Smooth muscle cell (in vitro differentiated cells): ENCODE data around the gene PPP1R13L. TPM values are rescaled to one million over a fixed set of nuclear protein-coding genes. Genes with fewer than 3 reads are reported as not detected.
A peak's percentile ranks its signal among the peaks of the same experiment; 100 is the strongest.
"Not testable (repeated sequence)": the region's sequence is repeated elsewhere in the genome, so short reads cannot be mapped to it uniquely, and the experiment has no call there.

Experiments used
- DNase-seq: peaks from one replicate; lab custom pipeline; 2025; ENCODE audit not compliant: unreplicated experiment; lab: John Stamatoyannopoulos, UW
- H2AFZ ChIP-seq: fragments of 200-600 bp; sonication (generic); 2 replicates; pipeline ENCODE4 v1.6.0; 2016; ENCODE audit warnings: antibody characterized with exemption, low read depth, mild to moderate bottlenecking
- H3F3A ChIP-seq: fragments of 200-600 bp; sonication (generic); 2 replicates; pipeline ENCODE4 v1.6.0; 2017; ENCODE audit warnings: antibody characterized with exemption, low read depth
- H3K27ac ChIP-seq: fragments of 200-600 bp; sonication (generic); 2 replicates; pipeline ENCODE4 v1.5.1; 2016; ENCODE audit warnings: low read depth, mild to moderate bottlenecking
- H3K27me3 ChIP-seq: fragments of 200-600 bp; sonication (generic); 2 replicates; pipeline ENCODE4 v1.6.1; 2016; ENCODE audit warnings: low read depth, mild to moderate bottlenecking
- H3K36me3 ChIP-seq: fragments of 200-600 bp; sonication (generic); 2 replicates; pipeline ENCODE4 v1.5.1; 2016; ENCODE audit warnings: low read depth
- H3K4me1 ChIP-seq: fragments of 200-600 bp; sonication (generic); 2 replicates; pipeline ENCODE4 v1.5.1; 2016; ENCODE audit warnings: low read depth
- H3K4me2 ChIP-seq: fragments of 200-600 bp; sonication (generic); 2 replicates; pipeline ENCODE4 v1.6.0; 2016; ENCODE audit warnings: mild to moderate bottlenecking
- H3K4me3 ChIP-seq: fragments of 200-600 bp; sonication (generic); 2 replicates; pipeline ENCODE4 v1.5.1; 2016; ENCODE audit warnings: mild to moderate bottlenecking
- H3K79me2 ChIP-seq: fragments of 200-600 bp; sonication (generic); 2 replicates; pipeline ENCODE4 v1.6.0; 2016; ENCODE audit warnings: low read depth, mild to moderate bottlenecking
- H3K9ac ChIP-seq: fragments of 200-600 bp; sonication (generic); 2 replicates; pipeline ENCODE4 v1.6.0; 2016; ENCODE audit warnings: low read depth
- H3K9me3 ChIP-seq: fragments of 200-600 bp; sonication (generic); replicated peaks from 2 replicates; pipeline ENCODE4 v1.5.1; 2016; ENCODE audit warnings: low read depth
- H4K20me1 ChIP-seq: fragments of 200-600 bp; sonication (generic); 2 replicates; pipeline ENCODE4 v1.6.0; 2016; ENCODE audit warnings: low read depth
- CTCF ChIP-seq: fragments of 200-600 bp; sonication (generic); IDR thresholded peaks from 2 replicates; pipeline ENCODE4 v1.5.1; 2017; ENCODE audit warnings: borderline replicate concordance, mild to moderate bottlenecking, antibody characterized with exemption; ENCODE audit not compliant: insufficient read depth, poor library complexity, severe bottlenecking
- WGBS: methylation state at CpG from one replicate; pipeline ENCODE4 v1.1.7; 2016; ENCODE audit warnings: low lambda C conversion rate; 5-methylcytosine and 5-hydroxymethylcytosine counted together
- polyA plus RNA-seq: library from polyadenylated mRNA; unstranded; fragments of >200 nt; fragmentation: Nextera tagmentation; extraction: Ambion mirVana; gene quantifications from 2 replicates; pipeline ENCODE4 v1.2.1, GENCODE V29; 2016
- total RNA-seq: library from RNA; depleted of rRNA; stranded (reverse); fragments of >200 nt; gene quantifications from 2 replicates; pipeline ENCODE4 v1.2.3, GENCODE V29; 2014

PPP1R13L gene
- total and polyA plus RNA-seq, 2 experiments from 2014 or later = 28.1 to 66.4 TPM

GRCh38 chr19:45408830-45409556 is 4.1 kb upstream of the PPP1R13L start:
- Histone ChIP-seq H3K4me2 (no peak overlapping the region), H3K27me3 (no peaks in the 10 kb centered on the region), H3K36me3 (no peaks in the 10 kb centered on the region), H3K9me3 (no peaks in the 10 kb centered on the region), H3K4me3 (no peak overlapping the region), H4K20me1 (peaks cover 1% of the 10 kb centered on the region), H3K4me1 (peaks cover 6% of the 10 kb centered on the region), H3F3A (no peaks in the 10 kb centered on the region), H3K79me2 (no peaks in the 10 kb centered on the region), H3K9ac (no peak overlapping the region), H3K27ac (no peak overlapping the region), H2AFZ (no peak overlapping the region)
- no peak for DNase-seq
- TF ChIP-seq CTCF = no peak
- 94% methylated on average over 15 of the region's 15 CpGs for WGBS

- H3K4me3 ChIP-seq = no peak overlapping the region
- no peaks in the 10 kb centered on the region for H3K36me3 ChIP-seq
- DNase-seq = no peak
- no peaks in the 10 kb centered on the region for H3K27me3 ChIP-seq
- no peak overlapping the region for H2AFZ ChIP-seq
- H3F3A ChIP-seq = peaks cover 4% of the 10 kb centered on the region
- H3K4me2 ChIP-seq = no peak overlapping the region
- WGBS = 98% methylated on average over 8 of the region's 8 CpGs
- H3K9ac ChIP-seq = no peak overlapping the region
- no peak for TF ChIP-seq CTCF
- no peaks in the 10 kb centered on the region for H3K79me2 ChIP-seq
- no peak overlapping the region for H3K27ac ChIP-seq
- peaks cover 14% of the 10 kb centered on the region for H3K4me1 ChIP-seq
- H4K20me1 ChIP-seq = peaks cover 10% of the 10 kb centered on the region
- no peaks in the 10 kb centered on the region for H3K9me3 ChIP-seq
Observed at GRCh38 chr19:45408121-45408520, 3.3 kb upstream of the PPP1R13L start.

- 85% methylated on average over 5 of the region's 5 CpGs for WGBS
- H3K9ac ChIP-seq, H3F3A ChIP-seq, H3K79me2 ChIP-seq, H2AFZ ChIP-seq, H3K36me3 ChIP-seq, DNase-seq, H3K27me3 ChIP-seq, H3K27ac ChIP-seq, H3K9me3 ChIP-seq: not testable (repeated sequence)
- H3K4me3 ChIP-seq = peak overlapping the region; percentile 63
- H3K4me1 ChIP-seq = peaks cover 16% of the 10 kb centered on the region
- H3K4me2 ChIP-seq = peak overlapping the region; percentile 90
- peaks cover 15% of the 10 kb centered on the region for H4K20me1 ChIP-seq
Observed at GRCh38 chr19:45407585-45407984, 2.7 kb upstream of the PPP1R13L start.

- Histone ChIP-seq H3K79me2 (no peaks in the 10 kb centered on the region), H4K20me1 (peaks cover 21% of the 10 kb centered on the region), H3K9me3 (no peaks in the 10 kb centered on the region), H3K27ac (no peak overlapping the region), H3K27me3 (no peaks in the 10 kb centered on the region), H2AFZ (no peak overlapping the region), H3K36me3 (no peaks in the 10 kb centered on the region), H3K4me2 (peak overlapping the region; percentile 90), H3F3A (peaks cover 4% of the 10 kb centered on the region), H3K4me3 (peak overlapping the region; percentile 63), H3K4me1 (peaks cover 16% of the 10 kb centered on the region), H3K9ac (peak overlapping the region; percentile 98)
- no peak for DNase-seq
- TF ChIP-seq CTCF = no peak
- under 1% methylated on average over 10 of the region's 10 CpGs for WGBS
Observed at GRCh38 chr19:45407091-45407375, 2.2 kb upstream of the PPP1R13L start.
